ENCODE data around the gene IL17C. TPM values are rescaled to one million over a fixed set of nuclear protein-coding genes. Genes with fewer than 3 reads are reported as not detected.

Gene IL17C
- total and polyA plus RNA-seq, 11 donors: not detected

GRCh38 chr16:88624481-88624880 lies 13.9 kb upstream of the IL17C start:
- TF ChIP-seq POLR2A (IDR thresholded peaks at IDR 0.05) (no peak), CTCF (IDR thresholded peaks at IDR 0.05) (no peak)
- intact Hi-C loops (cut with DNase I): no loop called here
- Histone ChIP-seq H3K4me3 (no peak overlapping the region), H3K27me3 (no peaks in the 10 kb centered on the region), H3K4me1 (peaks cover 0 to 23% (median 7%) of the 10 kb centered on the region in 12 donors), H3K36me3 (peaks cover 3 to 81% (median 63%) of the 10 kb centered on the region in 9 donors), H3K9me3 (no peaks in the 10 kb centered on the region), H3K27ac (no peak overlapping the region)
- no peak for DNase-seq
- no peak for ATAC-seq
- WGBS, 4 donors: 94 to 98% (median 94%) methylated on average over 8 to 18 of the region's 18 CpGs

GRCh38 chr16:88624977-88625576 lies 13.3 kb upstream of the IL17C start:
- ATAC-seq: no peak
- no peak for DNase-seq
- Histone ChIP-seq H3K27ac (no peak overlapping the region), H3K27me3 (no peaks in the 10 kb centered on the region), H3K4me3 (no peak overlapping the region), H3K4me1 (peaks cover 0 to 21% (median 7%) of the 10 kb centered on the region in 12 donors), H3K9me3 (no peaks in the 10 kb centered on the region), H3K36me3 (peaks cover 3 to 87% (median 68%) of the 10 kb centered on the region in 9 donors)
- intact Hi-C loops (cut with DNase I): no loop called here
- WGBS, 4 donors: 78 to 88% (median 85%) methylated on average over 9 to 17 of the region's 17 CpGs
- TF ChIP-seq POLR2A (IDR thresholded peaks at IDR 0.05): no peak
- no peak for TF ChIP-seq CTCF (IDR thresholded peaks at IDR 0.05)

GRCh38 chr16:88626646-88627045 lies 11.7 kb upstream of the IL17C start:
- TF ChIP-seq POLR2A (IDR thresholded peaks at IDR 0.05) (no peak), CTCF (IDR thresholded peaks at IDR 0.05) (no peak)
- ATAC-seq: no peak
- H3K27me3 ChIP-seq: no peaks in the 10 kb centered on the region
- intact Hi-C loops (cut with DNase I): no loop called here
- peaks cover 0 to 21% (median 7%) of the 10 kb centered on the region in 12 donors for H3K4me1 ChIP-seq
- H3K27ac ChIP-seq: no peak overlapping the region
- DNase-seq: no peak
- no peak overlapping the region for H3K4me3 ChIP-seq
- H3K9me3 ChIP-seq: no peaks in the 10 kb centered on the region
- 94 to 97% (median 95%) methylated on average over 9 of the region's 9 CpGs for WGBS, 4 donors
- H3K36me3 ChIP-seq: peaks cover 3 to 98% (median 84%) of the 10 kb centered on the region in 9 donors

- WGBS, 4 donors: 87 to 94% (median 93%) methylated on average over 25 to 27 of the region's 27 CpGs
- TF ChIP-seq CTCF (IDR thresholded peaks at IDR 0.05) (no peak), POLR2A (IDR thresholded peaks at IDR 0.05) (no peak)
- Histone ChIP-seq H3K27ac (peak overlapping the region in 10 of 12 donors; percentile 1 to 80 (median 66)), H3K4me1 (peaks cover 0 to 21% (median 7%) of the 10 kb centered on the region in 12 donors), H3K27me3 (no peaks in the 10 kb centered on the region), H3K4me3 (no peak overlapping the region), H3K9me3 (no peaks in the 10 kb centered on the region), H3K36me3 (peaks cover 3 to 97% (median 85%) of the 10 kb centered on the region in 9 donors)
- DNase-seq (peak in 1 of 5 donors; percentile 16), ATAC-seq (no peak)
- intact Hi-C loops (cut with DNase I): no loop called here
These were observed 10.6 kb upstream of the IL17C start for GRCh38 chr16:88627531-88628411.
